HG02763 (cell line): ENCODE results near the gene DHX40.
"Not testable (repeated sequence)": the region's sequence is repeated elsewhere in the genome, so short reads cannot be mapped to it uniquely, and the experiment has no call there.

ENCODE experiments used
- ATAC-seq: cut with Tn5 transposase; IDR thresholded peaks from one replicate; pipeline ENCODE4 v1.9.1; 2021; ENCODE audit warnings: mild to moderate bottlenecking, moderate library complexity; ENCODE audit not compliant: unreplicated experiment

DHX40 gene

DNA sequence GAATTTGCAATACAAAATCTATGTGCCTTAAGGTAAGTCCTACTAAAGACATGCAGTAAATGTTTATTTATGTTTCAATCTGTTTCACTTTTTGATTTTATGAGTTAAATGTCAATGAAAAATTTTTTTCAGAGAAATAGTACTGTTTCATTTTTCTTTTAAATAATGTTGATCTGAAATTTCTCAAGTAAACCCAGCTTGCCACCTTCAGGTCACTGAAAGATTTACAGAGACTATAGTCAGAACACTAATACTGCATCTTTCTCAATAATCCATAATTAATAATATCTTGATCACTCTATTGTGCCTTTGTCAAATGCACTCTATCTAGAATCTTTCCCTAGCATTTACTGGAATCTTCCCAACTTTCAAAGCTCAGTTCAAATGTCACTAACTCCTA lies 6.5 kb upstream of the DHX40 start:
- no peak for ATAC-seq

DNA sequence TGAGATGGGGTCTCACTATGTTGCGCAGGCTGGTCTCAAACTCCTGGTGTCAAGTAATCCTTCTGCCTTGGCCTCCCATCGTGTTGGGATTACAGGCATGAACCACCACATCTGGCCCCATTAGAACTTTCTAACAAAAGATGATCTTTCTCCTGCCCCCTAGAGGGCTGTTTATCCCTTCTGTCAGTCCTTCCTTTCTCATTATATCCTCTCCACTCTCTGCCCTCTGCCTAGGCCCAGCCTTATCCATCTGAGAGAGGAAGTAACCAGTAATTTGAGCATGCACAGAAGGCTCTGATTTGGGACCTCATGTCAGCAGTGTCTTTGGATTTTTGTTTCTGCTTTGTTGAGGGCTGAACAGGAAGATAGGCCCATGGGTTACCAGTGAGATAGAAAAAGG lies 4.4 kb upstream of the DHX40 start:
- ATAC-seq, result no peak

DNA sequence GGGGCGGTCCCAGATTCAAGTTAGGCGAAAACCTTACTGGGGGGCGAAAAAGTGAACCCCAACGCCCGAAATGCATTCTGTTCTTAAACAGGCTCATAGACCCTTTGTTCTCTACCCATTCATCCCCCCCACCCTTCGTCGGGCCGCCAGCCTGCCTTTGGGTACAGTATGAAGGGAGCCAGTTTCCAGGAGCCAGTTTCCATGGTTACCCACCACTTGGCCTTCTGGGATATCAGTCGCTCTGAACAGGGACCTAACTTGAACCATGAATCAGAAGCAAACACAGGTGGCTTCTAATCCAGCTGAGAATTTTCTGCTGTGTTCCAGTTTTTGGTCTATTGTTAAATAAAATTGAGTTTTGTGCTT lies 532 bp downstream of the DHX40 start:
- ATAC-seq, result no peak

DNA sequence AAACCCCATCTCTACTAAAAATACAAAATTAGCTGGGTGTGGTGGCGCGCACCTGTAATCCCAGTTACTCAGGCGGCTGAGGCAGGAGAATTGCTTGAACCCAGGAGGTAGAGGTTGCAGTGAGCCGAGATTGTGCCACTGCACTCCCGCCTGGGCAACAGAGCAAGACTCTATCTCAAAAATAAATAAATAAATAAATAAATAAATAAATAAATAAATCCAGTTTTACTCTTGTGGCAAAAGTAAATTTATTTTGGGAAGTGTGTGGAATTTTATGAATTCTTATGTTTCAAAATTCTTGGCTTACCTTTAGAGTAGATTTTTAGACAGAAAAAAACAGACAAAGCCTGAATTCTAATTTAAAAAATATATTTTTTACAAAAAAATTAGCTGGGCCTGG lies 3.7 kb downstream of the DHX40 start:
- ATAC-seq, result not testable (repeated sequence)

DNA sequence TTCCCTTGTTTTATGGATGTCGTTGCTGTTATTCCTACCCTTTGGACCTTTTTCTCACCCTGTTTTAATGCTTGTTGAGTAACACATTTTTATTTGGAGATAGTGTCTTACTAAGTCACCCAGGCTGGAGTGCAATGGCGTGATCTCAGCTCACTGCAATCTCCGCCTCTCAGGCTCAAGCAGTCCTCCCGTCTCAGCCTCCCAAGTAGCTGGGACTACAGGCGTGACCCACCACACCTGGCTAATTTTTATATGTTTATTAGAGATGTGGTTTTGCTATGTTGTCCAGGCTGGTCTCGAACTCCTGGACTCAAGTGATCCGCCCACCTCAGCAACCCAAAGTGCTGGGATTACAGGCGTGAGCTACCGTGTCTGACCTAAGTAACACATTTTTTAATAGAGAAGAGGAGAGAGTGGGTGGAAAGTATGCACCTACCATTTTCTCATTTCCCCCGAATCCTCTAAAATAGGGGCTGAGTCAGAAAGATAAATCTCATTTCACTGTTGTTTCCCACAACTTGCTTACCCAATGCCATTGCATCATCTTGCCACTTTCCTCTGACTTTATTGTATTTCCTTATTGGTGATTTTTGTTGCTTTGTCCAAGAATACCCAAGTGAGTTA lies 7.0 kb downstream of the DHX40 start:
- ATAC-seq, result no peak

DNA sequence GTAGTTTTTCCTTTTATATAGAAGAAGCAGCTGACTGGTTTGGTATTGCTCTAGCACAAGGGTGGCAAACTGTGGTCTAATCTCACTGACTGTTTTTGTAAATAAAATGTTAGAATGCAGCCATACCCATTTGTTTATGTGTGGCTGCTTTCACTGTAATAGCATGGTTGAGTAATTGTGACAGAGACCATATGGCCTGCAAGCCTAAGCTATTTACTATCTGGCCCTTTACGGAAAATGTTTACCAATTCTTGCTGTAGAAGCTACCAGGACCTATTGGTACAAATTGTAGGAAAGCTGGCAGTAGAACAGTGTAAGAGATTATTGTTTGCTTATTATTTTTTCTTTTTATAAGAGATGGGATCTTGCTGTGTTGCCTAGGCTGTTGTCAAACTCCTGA lies 18.8 kb downstream of the DHX40 start:
- not testable (repeated sequence) for ATAC-seq

DNA sequence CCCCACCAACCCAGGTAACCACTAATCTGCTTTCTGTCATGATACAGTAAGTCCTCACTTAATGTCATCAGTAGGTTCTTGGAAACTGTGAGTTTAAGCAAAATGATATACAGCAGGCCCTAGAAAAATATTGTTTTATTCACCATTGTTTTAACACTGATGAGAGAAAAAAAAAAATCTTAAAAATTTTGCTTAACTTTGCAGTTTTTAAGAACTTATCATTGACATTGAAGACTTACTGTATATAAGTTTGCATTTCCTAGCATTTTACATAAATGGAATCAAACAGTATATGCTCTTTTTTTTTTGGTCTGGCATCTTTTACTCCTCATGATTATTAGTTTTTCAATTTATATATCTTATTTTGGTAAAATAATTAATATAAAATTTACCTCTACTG lies 34.8 kb downstream of the DHX40 start:
- ATAC-seq, result no peak

DNA sequence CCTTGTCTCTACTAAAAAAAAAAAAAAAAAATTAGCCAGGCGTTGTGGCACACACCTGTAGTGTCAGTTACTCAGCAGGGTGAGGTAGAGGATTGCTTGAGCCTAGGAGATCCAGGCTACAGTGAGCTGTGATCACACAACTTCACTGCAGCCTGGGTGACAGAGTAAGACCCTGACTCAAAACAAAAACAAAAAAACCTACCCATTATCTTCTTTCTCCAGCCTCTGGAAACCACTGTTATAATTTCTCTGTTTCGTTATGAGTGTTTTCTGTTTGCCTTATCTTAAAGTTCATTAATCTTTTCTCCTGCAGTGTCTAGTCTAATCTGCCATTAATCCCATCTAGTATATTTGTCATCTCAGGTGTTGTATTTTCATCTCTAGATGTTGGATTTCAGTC lies 35.7 kb downstream of the DHX40 start:
- no peak for ATAC-seq

DNA sequence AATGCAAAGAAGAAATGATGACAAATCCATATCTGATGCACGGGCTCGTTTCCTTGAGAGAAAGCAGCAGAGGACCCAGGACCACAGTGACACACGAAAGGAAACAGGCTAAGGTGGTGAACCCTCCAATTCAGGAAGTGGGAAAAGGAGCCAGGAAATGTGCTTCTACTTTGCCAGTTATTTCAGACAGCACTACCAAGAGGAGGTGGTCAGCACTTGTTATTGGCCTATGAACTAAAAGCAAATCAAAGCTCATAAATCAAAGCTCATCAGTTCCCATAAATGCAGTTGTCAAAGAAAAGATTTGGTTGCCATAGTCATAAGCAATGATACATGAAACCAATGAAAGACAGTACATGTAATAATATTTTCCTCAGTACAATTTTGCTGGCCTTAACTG lies 41.7 kb downstream of the DHX40 start:
- ATAC-seq, result no peak

DNA sequence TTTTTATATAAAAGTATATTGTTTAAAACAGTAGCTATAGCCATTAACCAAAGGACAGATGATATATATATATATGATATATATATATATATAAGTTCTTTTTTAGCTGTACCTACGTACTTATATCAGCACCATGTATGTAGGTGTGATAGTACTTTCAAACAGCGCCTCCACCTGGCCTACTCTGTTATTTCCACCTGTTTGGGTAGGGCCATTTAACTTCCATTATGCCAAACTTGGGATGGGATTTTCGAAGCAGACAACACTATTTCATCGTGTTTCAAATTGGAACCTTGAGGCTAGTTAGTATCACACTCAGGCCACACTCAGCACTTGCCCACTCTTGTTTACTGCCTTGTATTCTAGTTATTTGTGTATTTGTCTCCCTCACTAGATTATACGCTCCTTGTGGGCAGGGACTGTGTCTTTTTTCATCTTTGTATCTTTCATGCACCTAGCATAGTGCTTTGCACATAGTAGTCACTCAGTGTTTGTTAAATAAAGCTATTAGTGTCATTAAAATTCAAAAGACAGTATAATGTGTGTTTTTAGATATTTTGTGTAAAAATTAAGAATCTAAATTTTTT lies 42.5 kb downstream of the DHX40 start:
- no peak for ATAC-seq

DNA sequence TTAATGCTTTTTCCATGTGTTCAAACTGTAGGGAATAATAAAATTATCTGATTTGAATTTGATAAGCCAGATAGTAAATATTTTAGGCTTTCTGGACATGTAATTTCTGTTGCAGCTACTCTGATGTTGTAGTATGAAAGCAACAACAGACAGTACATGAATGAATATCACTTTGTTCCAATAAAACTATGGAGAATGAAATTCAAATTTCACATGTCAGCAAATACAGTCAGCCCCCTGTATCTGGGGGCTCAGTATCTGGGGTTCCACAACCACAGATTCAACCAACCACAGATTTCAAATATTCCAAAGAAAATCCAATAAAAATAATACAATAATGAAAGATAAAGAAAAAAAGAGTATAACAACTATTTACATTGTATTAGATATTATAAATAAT lies 46.1 kb downstream of the DHX40 start:
- no peak for ATAC-seq

DNA sequence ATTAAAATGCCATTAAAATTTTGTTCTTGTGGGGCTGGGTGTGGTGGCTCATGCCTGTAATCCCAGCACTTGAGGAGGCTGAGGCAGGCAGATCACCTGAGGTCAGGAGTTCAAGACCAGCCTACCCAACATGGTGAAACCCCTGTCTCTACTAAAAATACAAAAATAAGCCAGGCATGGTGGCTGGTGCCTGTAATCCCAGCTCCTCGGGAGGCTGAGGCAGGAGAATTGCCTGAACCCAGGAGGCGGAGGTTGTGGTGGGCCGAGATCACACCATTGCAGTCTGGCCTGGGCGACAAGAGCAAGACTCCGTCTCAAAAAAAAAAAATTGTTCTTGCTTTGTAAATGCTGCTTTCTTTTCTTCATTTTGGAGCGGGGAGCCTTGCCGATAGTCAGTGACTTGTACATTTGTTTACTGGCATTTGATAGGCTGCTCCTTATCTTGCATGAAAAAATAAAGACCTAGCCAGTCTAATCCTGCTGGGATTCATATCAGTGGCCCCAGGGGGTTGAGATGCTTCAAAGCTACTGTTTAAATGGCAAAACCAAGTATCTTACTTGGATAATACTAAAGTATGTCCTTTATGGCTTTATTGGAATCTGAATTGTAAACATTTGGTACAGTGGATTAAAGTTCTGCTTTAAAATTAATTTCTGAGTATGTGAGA lies 51.0 kb downstream of the DHX40 start:
- no peak for ATAC-seq

DNA sequence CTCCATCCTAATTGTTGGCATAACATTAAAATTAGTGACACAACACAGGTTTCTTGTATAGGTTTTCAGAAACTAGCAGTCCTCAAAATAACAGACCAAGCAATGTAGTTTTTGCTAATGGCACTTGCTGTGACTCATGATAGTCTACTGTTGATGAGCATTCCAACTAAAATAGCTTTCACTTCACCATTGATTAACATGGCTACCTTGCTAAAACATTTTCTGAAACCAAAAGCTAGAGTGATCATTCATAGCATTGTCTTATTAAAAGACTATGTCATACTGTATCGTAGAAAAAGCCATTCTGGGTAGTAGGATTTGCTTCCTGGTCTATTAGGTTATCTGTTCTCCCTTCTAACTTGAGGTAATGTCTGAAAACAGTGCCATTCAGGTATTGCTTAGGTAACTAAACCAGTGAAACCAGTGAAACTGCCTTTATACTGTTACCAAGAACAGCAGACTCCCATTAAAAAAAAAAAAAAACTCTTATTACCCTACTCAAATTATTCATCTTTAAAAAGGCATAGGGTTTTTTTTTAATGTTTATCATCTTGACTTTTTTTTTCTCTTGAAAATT lies 51.8 kb downstream of the DHX40 start:
- no peak for ATAC-seq

DNA sequence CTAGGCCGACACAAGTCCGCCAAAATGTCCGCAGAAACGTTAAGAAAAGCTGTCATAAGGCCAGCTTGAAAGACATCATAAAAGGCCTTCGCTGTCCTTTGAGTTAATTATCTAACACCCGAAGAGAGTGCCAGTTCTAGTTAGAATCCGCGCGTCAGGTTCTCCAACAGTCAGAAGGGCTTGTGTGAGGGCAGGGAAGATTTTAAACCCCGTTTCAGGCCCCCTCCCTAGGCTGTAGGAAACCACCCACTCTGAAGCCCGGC lies 53.6 kb downstream of the DHX40 start:
- ATAC-seq, result no peak

DNA sequence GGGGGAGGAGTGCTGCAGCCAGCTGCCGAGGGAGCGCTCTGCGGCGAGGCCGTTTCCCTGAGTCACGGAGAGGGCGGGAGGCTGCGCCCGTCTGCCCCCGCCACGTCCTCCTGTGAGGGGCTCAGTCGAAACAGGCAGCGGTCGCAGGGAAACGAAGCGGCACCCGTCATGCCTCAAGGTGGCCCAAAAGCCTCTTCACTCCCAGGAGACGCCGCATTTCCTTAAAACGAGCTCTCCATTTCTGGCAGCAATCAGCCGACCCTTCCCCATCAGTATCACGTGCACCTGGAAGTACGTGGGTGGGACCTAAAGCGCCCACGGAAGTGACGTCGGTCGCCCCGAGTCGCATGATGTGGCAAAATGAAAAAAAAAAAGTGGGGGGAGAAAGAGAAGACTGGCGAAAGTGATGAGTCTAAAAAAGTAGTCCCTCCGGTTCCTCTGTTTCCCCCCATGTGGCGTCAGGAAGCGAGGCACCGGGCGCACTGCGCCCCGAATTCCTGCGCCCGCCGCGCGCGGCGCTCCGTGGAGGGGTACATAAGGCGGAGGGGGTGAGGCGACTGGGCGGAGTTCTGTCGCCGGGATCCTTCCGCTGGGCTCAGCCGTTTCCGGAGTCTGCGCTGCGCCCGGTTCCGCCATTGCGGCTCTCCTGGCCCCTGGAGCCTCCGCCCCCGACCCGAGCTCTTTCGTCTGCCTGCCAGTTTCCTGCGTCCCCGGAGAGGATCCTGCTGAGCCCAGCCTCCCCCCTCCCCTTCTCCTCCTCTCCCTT lies 54.1 kb downstream of the DHX40 start, which contains the start of gene CLTC:
TSS of gene CLTC (plus strand) at position 598 of the 766 bp plus-strand sequence. CDS start 237 bp downstream, outside the sequence.
- peak; percentile 68 for ATAC-seq

DNA sequence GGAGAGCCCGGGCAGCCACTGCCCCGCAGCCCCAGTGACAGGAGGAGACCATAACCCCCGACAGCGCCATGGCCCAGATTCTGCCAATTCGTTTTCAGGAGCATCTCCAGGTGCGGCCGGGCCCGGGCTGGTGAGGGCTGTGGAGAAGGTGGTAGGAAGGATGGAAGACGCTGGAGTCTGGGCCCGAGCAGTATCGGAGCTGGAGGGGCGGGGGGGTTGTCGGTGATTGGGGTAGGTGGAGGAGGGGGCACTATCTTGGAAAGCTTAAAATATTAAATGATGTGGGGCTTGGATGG lies 54.6 kb downstream of the DHX40 start:
- ATAC-seq, result no peak

DNA sequence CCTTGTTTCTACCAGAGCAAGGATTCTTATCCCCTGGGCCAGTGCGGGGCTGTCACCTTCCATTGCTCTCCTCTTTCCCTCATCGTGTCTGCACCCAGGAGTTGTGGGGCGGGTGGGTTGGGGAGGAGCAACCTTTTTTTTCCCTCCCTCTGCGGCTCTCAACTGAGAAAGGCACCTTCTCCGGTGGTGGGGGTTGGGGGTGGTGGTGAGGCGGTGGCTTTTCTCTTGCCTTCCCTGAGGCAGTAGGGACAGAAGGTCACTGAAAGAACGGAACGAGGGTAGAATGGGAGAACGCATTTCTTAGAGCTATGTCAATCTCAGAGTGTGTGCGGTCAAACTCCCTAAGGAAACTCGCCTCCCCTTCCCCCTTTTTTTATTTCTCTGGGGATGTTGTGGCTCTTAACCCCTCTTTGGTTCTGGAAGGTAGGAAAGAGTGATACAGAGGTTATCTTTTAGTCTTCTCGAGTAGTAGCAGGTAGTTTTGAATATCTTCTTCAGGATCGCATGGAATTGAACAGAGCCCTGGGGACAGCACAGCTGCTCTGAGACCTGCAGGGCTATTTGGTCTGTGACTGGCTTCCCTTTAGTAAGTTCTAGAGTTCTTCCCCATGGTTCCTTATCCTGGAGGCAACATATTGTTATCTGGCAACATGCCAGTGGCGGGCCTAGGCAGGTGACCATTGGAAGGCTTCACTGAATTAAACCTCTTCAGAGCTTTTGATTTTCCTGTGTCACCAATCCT lies 55.3 kb downstream of the DHX40 start:
- no peak for ATAC-seq

DNA sequence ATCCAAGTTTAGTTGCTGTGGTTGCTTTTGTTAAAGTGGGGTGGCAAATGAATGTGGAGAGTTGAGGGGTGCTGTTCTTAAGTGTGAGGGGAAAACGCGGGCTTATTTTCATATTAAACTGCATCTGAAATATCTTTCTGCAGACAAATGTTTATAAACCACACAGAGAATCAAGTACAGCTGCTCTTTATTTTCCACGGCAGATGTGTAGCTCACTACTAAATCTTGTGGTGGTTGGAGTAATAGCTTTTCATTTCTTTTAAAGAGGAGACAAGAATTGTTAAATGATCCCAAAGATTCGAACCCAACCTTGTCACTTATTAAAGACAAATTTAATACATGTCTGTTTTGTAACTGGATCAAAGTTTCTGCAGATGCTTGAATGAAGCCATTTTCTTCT lies 56.4 kb downstream of the DHX40 start:
- no peak for ATAC-seq

DNA sequence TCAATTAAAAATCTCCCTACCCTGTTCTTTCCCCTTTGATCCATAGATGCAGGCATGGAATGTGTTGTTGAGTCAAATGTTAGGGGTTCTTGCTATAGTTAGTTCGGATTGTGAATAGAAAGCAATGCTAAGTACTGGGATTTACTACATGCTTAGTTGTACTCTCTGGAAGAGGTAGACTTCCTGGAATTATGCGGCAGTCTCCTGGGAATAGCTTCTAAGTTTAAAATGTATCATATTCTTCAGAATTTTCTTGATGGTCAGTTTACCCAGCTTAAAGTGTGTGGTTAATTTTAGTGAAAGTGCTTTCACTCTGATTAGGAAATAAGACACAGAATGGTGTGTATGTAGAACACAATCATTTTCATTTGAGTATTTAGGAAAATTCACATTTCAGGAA lies 57.7 kb downstream of the DHX40 start:
- ATAC-seq, result no peak

DNA sequence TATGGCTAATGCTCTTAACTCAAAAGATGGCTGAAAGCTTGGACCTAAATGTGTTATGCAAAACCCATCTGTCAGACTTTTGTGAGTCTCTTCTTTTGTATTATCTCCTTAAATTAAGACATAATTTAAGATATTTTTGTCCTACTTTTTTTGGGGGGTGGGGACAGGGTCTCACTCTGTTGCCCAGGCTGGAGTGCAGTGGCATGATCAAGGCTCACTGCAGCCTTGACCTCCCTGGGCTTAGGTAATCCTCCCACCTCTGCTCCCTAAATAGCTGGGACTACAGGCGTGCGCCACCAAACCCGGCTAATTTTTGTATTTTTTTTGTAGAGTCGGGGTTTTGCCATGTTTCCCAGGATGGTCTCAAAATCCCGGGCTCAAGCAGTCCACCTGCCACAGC lies 61.3 kb downstream of the DHX40 start:
- no peak for ATAC-seq

DNA sequence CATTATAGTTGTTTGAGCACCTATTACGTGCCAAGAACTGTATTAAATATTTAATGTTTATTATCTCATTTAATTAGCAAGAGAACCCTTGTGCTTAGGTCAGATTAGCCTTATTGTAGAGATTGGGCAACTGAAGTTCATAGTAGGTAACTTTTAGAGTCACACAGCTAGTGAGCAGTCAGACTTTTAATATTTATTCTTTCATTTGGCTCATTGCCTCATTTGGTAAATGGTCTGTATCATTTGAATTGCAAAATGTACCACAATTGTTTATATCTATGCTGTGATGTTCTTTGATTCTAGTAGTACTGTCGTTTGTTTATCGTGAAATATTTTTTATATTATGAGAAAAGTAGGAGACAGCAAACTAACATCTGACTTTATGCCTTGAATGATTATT lies 61.9 kb downstream of the DHX40 start:
- no peak for ATAC-seq
